ENCODE results near the gene FBXO11. TPM values are rescaled to one million over a fixed set of nuclear protein-coding genes. Genes with fewer than 3 reads are reported as not detected.
"Not testable (repeated sequence)": the region's sequence is repeated elsewhere in the genome, so short reads cannot be mapped to it uniquely, and the experiment has no call there.

The FBXO11 gene
- total RNA-seq, 1 experiment from 2014 or later: 49.3 TPM

- peak overlapping the region; percentile 82 for H3K4me2 ChIP-seq
- no peaks in the 10 kb centered on the region for H3K36me3 ChIP-seq (ENCODE audit: low read depth)
- peak overlapping the region; percentile 63 for H3K27ac ChIP-seq
- intact Hi-C loops (cut with micrococcal nuclease; ENCODE audit: unreplicated experiment): no loop called here
- no peaks in the 10 kb centered on the region for H3K9me3 ChIP-seq (ENCODE audit: insufficient read depth, low read depth)
- CTCF ChIA-PET: no interaction called here
- H4K20me1 ChIP-seq (ENCODE audit: insufficient read depth): peaks cover 44% of the 10 kb centered on the region
- H3F3A ChIP-seq (ENCODE audit: insufficient read depth, low read depth): peaks cover 16% of the 10 kb centered on the region
- BruUV-seq (replicated peaks): TSS peak; percentile 34
- H2AFZ ChIP-seq: peak overlapping the region; percentile 68
- peak overlapping the region; percentile 68 for H3K4me3 ChIP-seq
- H3K9me2 ChIP-seq (ENCODE audit: insufficient read depth): no peaks in the 10 kb centered on the region
- no peaks in the 10 kb centered on the region for H3K27me3 ChIP-seq (ENCODE audit: insufficient read depth, low read depth)
- peaks cover 33% of the 10 kb centered on the region for H3K4me1 ChIP-seq (replicated peaks; ENCODE audit: insufficient read depth)
- TF ChIP-seq EZH2 (IDR thresholded peaks at IDR 0.05; ENCODE audit: low read depth): no peak
- TF ChIP-seq CTCF (conservative IDR thresholded peaks at IDR 0.05): no peak
- H3K79me2 ChIP-seq (ENCODE audit: low read depth): peaks cover 66% of the 10 kb centered on the region
- POLR2A ChIA-PET (ENCODE audit: unreplicated experiment): interaction anchor here (0.7 kb wide), 1 partner anchor 23 kb away, joined by 5 read pairs; no protein-coding TSS in a partner anchor
- DNase-seq: no peak
These were observed 2.4 kb downstream of the FBXO11 start for GRCh38 chr2:47903781-47904490.

DNA sequence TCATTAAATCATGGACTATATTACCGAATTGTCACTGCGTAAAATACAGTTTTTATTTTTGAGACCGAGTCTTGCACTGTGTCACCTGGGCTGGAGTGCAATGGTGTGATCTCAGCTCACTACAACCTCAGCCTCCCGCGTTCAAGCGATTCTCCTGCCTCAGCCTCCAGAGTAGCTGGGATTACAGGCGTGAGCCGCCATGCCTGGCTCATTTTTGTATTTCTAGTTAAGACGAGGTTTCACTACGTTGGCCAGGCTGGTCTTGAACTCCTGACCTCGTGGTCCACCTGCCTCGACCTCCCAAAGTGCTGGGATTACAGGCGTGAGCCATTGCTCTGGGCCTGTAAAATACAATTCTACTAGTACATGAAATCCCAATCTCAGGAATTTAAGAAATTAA is 4.4 kb downstream of the FBXO11 start:
- H3K4me3 ChIP-seq; intact Hi-C loops (cut with micrococcal nuclease; ENCODE audit: unreplicated experiment); CTCF ChIA-PET; H3K9me2 ChIP-seq (ENCODE audit: insufficient read depth); H3K9me3 ChIP-seq (ENCODE audit: insufficient read depth, low read depth); H3K27ac ChIP-seq; POLR2A ChIA-PET (ENCODE audit: unreplicated experiment); H2AFZ ChIP-seq; H3F3A ChIP-seq (ENCODE audit: insufficient read depth, low read depth); DNase-seq; H3K27me3 ChIP-seq (ENCODE audit: insufficient read depth, low read depth): not testable (repeated sequence)
- Histone ChIP-seq H4K20me1 (ENCODE audit: insufficient read depth) (peaks cover 63% of the 10 kb centered on the region), H3K79me2 (ENCODE audit: low read depth) (peaks cover 86% of the 10 kb centered on the region), H3K4me1 (replicated peaks; ENCODE audit: insufficient read depth) (peaks cover 22% of the 10 kb centered on the region), H3K4me2 (peak overlapping the region; percentile 82), H3K36me3 (ENCODE audit: low read depth) (peaks cover 14% of the 10 kb centered on the region; the same call in 1 of the 2 replicates)
- TSS peak; percentile 4 for BruUV-seq (replicated peaks)

DNA sequence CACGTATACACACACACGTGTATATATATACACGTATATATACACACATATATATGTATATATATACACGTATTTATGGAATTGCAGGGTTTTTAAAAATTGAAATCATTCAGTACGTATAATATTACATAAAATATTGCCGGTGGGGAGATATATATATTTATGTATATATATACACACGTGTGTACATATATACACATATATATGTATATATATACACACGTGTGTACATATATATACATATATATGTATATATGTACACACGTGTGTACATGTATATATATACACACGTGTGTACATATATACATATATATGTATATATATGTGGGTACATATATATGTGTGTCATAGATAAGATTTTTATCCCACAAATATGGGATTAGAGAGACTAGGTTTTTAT is 5.4 kb downstream of the FBXO11 start:
- Histone ChIP-seq H3K36me3 (ENCODE audit: low read depth) (peaks cover 14% of the 10 kb centered on the region; the same call in 1 of the 2 replicates), H3K27ac (no peak overlapping the region), H2AFZ (no peak overlapping the region), H3K4me2 (no peak overlapping the region), H3K4me3 (no peak overlapping the region), H4K20me1 (ENCODE audit: insufficient read depth) (peaks cover 72% of the 10 kb centered on the region), H3K79me2 (ENCODE audit: low read depth) (peaks cover 97% of the 10 kb centered on the region), H3K9me3 (ENCODE audit: insufficient read depth, low read depth) (no peaks in the 10 kb centered on the region), H3K9me2 (ENCODE audit: insufficient read depth) (no peaks in the 10 kb centered on the region), H3K27me3 (ENCODE audit: insufficient read depth, low read depth) (no peaks in the 10 kb centered on the region), H3K4me1 (replicated peaks; ENCODE audit: insufficient read depth) (peaks cover 22% of the 10 kb centered on the region), H3F3A (ENCODE audit: insufficient read depth, low read depth) (0 out of 2 replicates have a peak, but pooled peaks cover 3% of the 10 kb centered on the region)
- POLR2A ChIA-PET (ENCODE audit: unreplicated experiment): no interaction called here
- no peak for DNase-seq
- intact Hi-C loops (cut with micrococcal nuclease; ENCODE audit: unreplicated experiment): no loop called here
- CTCF ChIA-PET: no interaction called here
- no peak for TF ChIP-seq CTCF (conservative IDR thresholded peaks at IDR 0.05)
- no peak for TF ChIP-seq EZH2 (IDR thresholded peaks at IDR 0.05; ENCODE audit: low read depth)
- no TSS peak for BruUV-seq (replicated peaks)

Data from PC-9 (cell line).